ENCODE measurements around the gene PRSS36. TPM values are rescaled to one million over a fixed set of nuclear protein-coding genes. Genes with fewer than 3 reads are reported as not detected.
A peak's percentile ranks its signal among the peaks of the same experiment; 100 is the strongest.
"Not testable (repeated sequence)": the region's sequence is repeated elsewhere in the genome, so short reads cannot be mapped to it uniquely, and the experiment has no call there.

The PRSS36 gene
- total RNA-seq, 1 donor from 2014 or later, result 0.74 TPM

DNA sequence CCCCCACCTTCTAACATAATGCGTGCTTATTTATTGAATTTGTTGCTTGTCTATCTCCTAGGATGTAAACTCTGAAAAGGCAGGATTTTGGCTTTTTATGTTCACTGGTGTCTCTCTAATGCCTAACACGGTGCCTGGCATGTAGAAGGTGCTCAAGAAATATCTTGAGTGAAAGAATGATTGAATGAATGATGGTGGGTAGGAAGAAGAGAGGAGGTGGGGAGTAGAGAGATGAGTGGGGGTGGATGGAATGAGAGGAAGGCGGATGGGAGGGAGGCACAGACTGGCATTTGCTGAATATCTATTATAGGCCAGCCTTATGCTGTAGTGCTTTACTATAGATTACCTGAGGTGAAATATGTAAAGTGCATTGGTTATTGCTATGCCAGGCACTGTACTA lies 2.3 kb downstream of the PRSS36 start:
- Mint-ChIP-seq H3K27ac (ENCODE audit: unreplicated experiment) (no peak overlapping the region), H3K4me1 (ENCODE audit: unreplicated experiment) (peaks cover 6% of the 10 kb centered on the region), H3K4me3 (ENCODE audit: unreplicated experiment) (no peak overlapping the region), H3K9me3 (ENCODE audit: unreplicated experiment) (peaks cover 4% of the 10 kb centered on the region), H3K36me3 (ENCODE audit: low read depth, unreplicated experiment) (no peaks in the 10 kb centered on the region), H3K27me3 (ENCODE audit: unreplicated experiment) (peaks cover 13% of the 10 kb centered on the region)
- TF ChIP-seq, protein P1, sequence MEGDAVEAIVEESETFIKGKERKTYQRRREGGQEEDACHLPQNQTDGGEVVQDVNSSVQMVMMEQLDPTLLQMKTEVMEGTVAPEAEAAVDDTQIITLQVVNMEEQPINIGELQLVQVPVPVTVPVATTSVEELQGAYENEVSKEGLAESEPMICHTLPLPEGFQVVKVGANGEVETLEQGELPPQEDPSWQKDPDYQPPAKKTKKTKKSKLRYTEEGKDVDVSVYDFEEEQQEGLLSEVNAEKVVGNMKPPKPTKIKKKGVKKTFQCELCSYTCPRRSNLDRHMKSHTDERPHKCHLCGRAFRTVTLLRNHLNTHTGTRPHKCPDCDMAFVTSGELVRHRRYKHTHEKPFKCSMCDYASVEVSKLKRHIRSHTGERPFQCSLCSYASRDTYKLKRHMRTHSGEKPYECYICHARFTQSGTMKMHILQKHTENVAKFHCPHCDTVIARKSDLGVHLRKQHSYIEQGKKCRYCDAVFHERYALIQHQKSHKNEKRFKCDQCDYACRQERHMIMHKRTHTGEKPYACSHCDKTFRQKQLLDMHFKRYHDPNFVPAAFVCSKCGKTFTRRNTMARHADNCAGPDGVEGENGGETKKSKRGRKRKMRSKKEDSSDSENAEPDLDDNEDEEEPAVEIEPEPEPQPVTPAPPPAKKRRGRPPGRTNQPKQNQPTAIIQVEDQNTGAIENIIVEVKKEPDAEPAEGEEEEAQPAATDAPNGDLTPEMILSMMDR (IDR thresholded peaks at IDR 0.05; ENCODE audit: unreplicated experiment), result no peak
- no peak for DNase-seq (ENCODE audit: low spot score)

DNA sequence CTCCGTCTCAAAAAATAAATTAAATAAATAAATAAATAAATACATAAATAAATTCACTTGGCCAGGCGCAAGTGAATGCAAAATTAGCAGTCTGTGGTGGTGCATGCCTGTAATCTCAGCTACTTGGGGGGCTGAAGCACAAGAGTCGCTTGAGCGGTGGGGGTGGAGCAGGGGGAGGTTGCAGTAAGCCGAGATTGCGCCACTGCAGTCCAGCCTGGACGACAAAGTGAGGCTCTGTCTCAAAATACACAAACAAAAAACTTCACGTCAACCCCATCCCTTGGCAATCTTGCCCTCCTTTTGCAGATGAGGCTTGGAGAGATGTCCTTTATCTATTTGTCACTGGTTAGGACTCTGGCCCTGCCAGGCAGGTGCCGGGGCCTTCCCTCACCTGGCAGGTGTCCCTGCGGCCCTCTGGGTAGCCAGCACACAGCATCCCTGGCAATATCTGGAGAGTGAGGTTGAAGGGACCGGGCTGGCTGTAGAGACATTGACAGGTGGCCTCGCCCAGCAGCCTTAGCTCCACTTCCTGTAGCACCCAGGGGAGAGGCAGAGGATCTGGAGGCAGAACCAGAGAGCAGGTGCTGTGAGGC lies 4.4 kb downstream of the PRSS36 start:
- Mint-ChIP-seq H3K36me3 (ENCODE audit: low read depth, unreplicated experiment) (no peaks in the 10 kb centered on the region), H3K4me1 (ENCODE audit: unreplicated experiment) (peaks cover 6% of the 10 kb centered on the region), H3K27me3 (ENCODE audit: unreplicated experiment) (peaks cover 13% of the 10 kb centered on the region), H3K27ac (ENCODE audit: unreplicated experiment) (no peak overlapping the region), H3K4me3 (ENCODE audit: unreplicated experiment) (no peak overlapping the region), H3K9me3 (ENCODE audit: unreplicated experiment) (peaks cover 4% of the 10 kb centered on the region)
- TF ChIP-seq, protein P1 (IDR thresholded peaks at IDR 0.05; ENCODE audit: unreplicated experiment), result no peak
- DNase-seq (ENCODE audit: low spot score), result no peak

DNA sequence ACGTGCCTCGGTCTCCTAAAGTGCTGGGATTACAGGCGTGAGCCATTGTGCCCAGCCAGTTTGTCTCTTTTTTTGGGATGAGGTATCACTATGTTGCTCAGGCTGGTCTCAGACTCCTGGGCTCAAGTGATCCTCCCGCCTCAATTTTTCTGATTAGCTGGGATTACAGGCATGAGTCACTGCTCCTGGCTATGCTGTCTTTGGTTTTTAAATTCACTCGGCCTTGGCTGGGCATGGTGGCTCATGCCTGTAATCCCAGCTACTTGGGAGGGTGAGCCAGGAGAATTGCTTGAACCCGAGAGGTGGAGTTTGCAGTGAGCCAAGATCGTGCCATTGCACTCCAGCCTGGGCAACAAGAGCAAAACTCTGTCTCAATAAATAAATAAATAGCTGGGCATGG lies 5.4 kb downstream of the PRSS36 start:
- not testable (repeated sequence) for H3K27ac Mint-ChIP-seq (ENCODE audit: unreplicated experiment); DNase-seq (ENCODE audit: low spot score); H3K9me3 Mint-ChIP-seq (ENCODE audit: unreplicated experiment); H3K4me3 Mint-ChIP-seq (ENCODE audit: unreplicated experiment); H3K36me3 Mint-ChIP-seq (ENCODE audit: low read depth, unreplicated experiment); H3K4me1 Mint-ChIP-seq (ENCODE audit: unreplicated experiment)
- peaks cover 13% of the 10 kb centered on the region for H3K27me3 Mint-ChIP-seq (ENCODE audit: unreplicated experiment)

DNA sequence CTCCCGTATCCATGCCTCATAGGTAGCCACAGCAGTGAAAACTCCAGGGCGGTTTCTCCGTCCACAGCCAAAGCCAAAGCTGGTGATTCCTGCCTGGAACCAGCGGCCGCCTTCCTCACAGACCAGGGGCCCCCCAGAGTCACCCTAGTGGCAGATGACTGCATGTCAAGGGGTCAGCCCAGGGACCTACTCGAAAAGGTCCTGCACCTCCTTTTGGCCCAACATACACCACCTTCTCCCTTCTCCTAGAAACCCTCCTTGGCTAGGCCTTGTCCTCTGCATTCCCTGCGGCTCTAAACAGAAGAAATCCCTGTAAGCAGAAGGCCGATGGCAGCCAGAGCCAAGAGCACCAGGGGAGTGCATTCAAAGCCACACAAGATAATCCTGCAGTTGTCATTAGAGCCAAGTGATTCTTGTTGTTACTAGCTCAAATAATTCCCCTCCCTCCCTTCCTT lies 6.1 kb downstream of the PRSS36 start:
- Mint-ChIP-seq H3K27me3 (ENCODE audit: unreplicated experiment) (peaks cover 13% of the 10 kb centered on the region), H3K9me3 (ENCODE audit: unreplicated experiment) (peaks cover 4% of the 10 kb centered on the region), H3K4me3 (ENCODE audit: unreplicated experiment) (peak overlapping the region; percentile 59), H3K27ac (ENCODE audit: unreplicated experiment) (no peak overlapping the region), H3K4me1 (ENCODE audit: unreplicated experiment) (peaks cover 2% of the 10 kb centered on the region), H3K36me3 (ENCODE audit: low read depth, unreplicated experiment) (no peaks in the 10 kb centered on the region)
- no peak for DNase-seq (ENCODE audit: low spot score)
- TF ChIP-seq, protein P1 (IDR thresholded peaks at IDR 0.05; ENCODE audit: unreplicated experiment), result no peak

DNA sequence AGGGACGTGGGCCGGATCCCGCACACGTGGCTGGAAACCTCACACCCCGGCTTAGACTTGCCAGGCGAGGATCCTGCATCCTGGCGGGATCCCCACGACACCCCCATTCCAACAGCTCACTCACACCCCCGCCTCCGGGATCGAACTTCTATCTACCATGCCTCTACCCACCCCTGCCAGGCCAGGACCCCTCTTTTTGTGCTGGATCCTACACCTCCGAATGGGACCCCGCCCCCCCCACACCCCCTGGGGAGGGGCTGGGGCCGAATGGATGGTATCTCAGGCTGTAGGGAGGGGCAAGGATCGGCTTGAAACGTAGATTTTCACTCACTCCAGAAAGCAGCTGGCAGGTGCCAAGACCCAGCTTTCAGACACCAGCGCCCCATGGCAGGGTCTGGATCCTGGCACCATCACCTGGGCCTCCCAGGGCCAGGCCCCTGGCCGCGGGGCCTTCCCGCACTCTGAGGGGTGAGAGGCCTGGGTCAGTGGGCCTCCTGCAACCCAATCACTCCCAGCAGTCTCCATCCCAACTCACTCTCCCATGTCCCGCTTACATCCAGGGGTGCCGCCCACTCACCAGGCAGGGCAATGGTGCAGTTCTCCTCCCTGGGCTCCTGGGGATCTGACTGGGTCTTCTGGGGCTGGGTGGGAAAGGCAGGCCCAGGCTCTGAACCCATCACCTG lies 6.7 kb downstream of the PRSS36 start:
- no peaks in the 10 kb centered on the region for H3K36me3 Mint-ChIP-seq (ENCODE audit: low read depth, unreplicated experiment)
- H3K9me3 Mint-ChIP-seq (ENCODE audit: unreplicated experiment), result peaks cover 4% of the 10 kb centered on the region
- peaks cover 4% of the 10 kb centered on the region for H3K4me1 Mint-ChIP-seq (ENCODE audit: unreplicated experiment)
- H3K27me3 Mint-ChIP-seq (ENCODE audit: unreplicated experiment), result peaks cover 14% of the 10 kb centered on the region
- no peak for DNase-seq (ENCODE audit: low spot score)
- H3K4me3 Mint-ChIP-seq (ENCODE audit: unreplicated experiment), result peak overlapping the region; percentile 59
- TF ChIP-seq, protein P1 (IDR thresholded peaks at IDR 0.05; ENCODE audit: unreplicated experiment), result no peak
- no peak overlapping the region for H3K27ac Mint-ChIP-seq (ENCODE audit: unreplicated experiment)

Data from endothelial cell (in vitro differentiated cells).